COLO668 (cell line): ENCODE data around the gene TXK.

ENCODE experiments used
- DNase-seq: peaks from one replicate; lab custom pipeline; 2025; ENCODE audit not compliant: unreplicated experiment; lab: John Stamatoyannopoulos, UW

Gene TXK

GRCh38 chr4:48025005-48025404, 109.0 kb downstream of the TXK start:
- DNase-seq, result no peak

GRCh38 chr4:48024522-48024921, 109.5 kb downstream of the TXK start:
- no peak for DNase-seq

- no peak for DNase-seq
Measured at GRCh38 chr4:48022192-48022799, 111.8 kb downstream of the TXK start.

- no peak for DNase-seq
Measured at GRCh38 chr4:48021100-48021499, 113.0 kb downstream of the TXK start.

GRCh38 chr4:48018112-48018511, 115.9 kb downstream of the TXK start:
- no peak for DNase-seq

- DNase-seq, result peak; percentile 69
Measured at GRCh38 chr4:48017108-48017571, 116.9 kb downstream of the TXK start.
